Ectodermal cell (in vitro differentiated cells): ENCODE measurements around the gene SLC30A1.
"Not testable (repeated sequence)": the region's sequence is repeated elsewhere in the genome, so short reads cannot be mapped to it uniquely, and the experiment has no call there.

Experiments used
- H3K27ac ChIP-seq: 2 replicates; pipeline ENCODE4 v1.7.0; 2013; ENCODE audit warnings: mild to moderate bottlenecking, low read depth, low read length; ENCODE audit not compliant: insufficient read depth, poor library complexity, severe bottlenecking
- H3K27me3 ChIP-seq: 2 replicates; pipeline ENCODE4 v1.7.0; 2013; ENCODE audit warnings: mild to moderate bottlenecking, low read length; ENCODE audit not compliant: insufficient read depth, control insufficient read depth, poor library complexity, severe bottlenecking
- H3K36me3 ChIP-seq: one replicate; pipeline ENCODE4 v1.7.0; 2013; ENCODE audit warnings: low read length; ENCODE audit not compliant: control insufficient read depth, insufficient read depth
- H3K4me1 ChIP-seq: one replicate; pipeline ENCODE4 v1.7.0; 2013; ENCODE audit warnings: low read length; ENCODE audit not compliant: control insufficient read depth, insufficient read depth
- H3K4me3 ChIP-seq: 2 replicates; pipeline ENCODE4 v1.7.0; 2013; ENCODE audit warnings: low read depth, low read length, control low read depth; ENCODE audit not compliant: insufficient read depth
- H3K9me3 ChIP-seq: 2 replicates; pipeline ENCODE4 v1.7.0; 2013; ENCODE audit warnings: mild to moderate bottlenecking, low read length, moderate library complexity; ENCODE audit not compliant: control insufficient read depth
- WGBS, 2 experiments: methylation state at CpG; one replicate each; pipeline ENCODE4 v1.1.7; 2013; ENCODE audit warnings: missing lambda C conversion rate in 2 of 2; 5-methylcytosine and 5-hydroxymethylcytosine counted together

Gene SLC30A1

GRCh38 chr1:211547710-211548109 lies 31.3 kb downstream of the SLC30A1 start:
- Histone ChIP-seq H3K27me3 (no peaks in the 10 kb centered on the region), H3K9me3 (no peaks in the 10 kb centered on the region), H3K4me3 (no peak overlapping the region), H3K4me1 (no peaks in the 10 kb centered on the region), H3K36me3 (no peaks in the 10 kb centered on the region), H3K27ac (no peak overlapping the region)
- WGBS, 2 experiments, result 73 to 75% methylated on average over 6 of the region's 6 CpGs

- Histone ChIP-seq H3K4me3 (no peak overlapping the region), H3K27me3 (no peaks in the 10 kb centered on the region), H3K36me3 (no peaks in the 10 kb centered on the region), H3K27ac (no peak overlapping the region), H3K4me1 (no peaks in the 10 kb centered on the region), H3K9me3 (no peaks in the 10 kb centered on the region)
- 91 to 92% methylated on average over 7 of the region's 7 CpGs for WGBS, 2 experiments
These were observed 32.4 kb downstream of the SLC30A1 start for GRCh38 chr1:211546543-211546942.

GRCh38 chr1:211543025-211543424 lies 35.9 kb downstream of the SLC30A1 start:
- Histone ChIP-seq H3K4me1 (no peaks in the 10 kb centered on the region), H3K9me3 (no peaks in the 10 kb centered on the region), H3K36me3 (no peaks in the 10 kb centered on the region), H3K4me3 (no peak overlapping the region), H3K27me3 (no peaks in the 10 kb centered on the region), H3K27ac (no peak overlapping the region)
- 95 to 96% methylated on average over 4 of the region's 4 CpGs for WGBS, 2 experiments

- H3K27me3 ChIP-seq, result no peaks in the 10 kb centered on the region
- no peak overlapping the region for H3K27ac ChIP-seq
- no peaks in the 10 kb centered on the region for H3K9me3 ChIP-seq
- no peaks in the 10 kb centered on the region for H3K4me1 ChIP-seq
- no peak overlapping the region for H3K4me3 ChIP-seq
- H3K36me3 ChIP-seq, result no peaks in the 10 kb centered on the region
- whole genome bisulfite sequencing, 2 experiments, result 83 to 94% methylated on average over 6 to 7 of the region's 7 CpGs
These were observed 37.1 kb downstream of the SLC30A1 start for GRCh38 chr1:211541720-211542477.

- H3K4me1 ChIP-seq, result no peaks in the 10 kb centered on the region
- no peaks in the 10 kb centered on the region for H3K27me3 ChIP-seq
- 89 to 96% methylated on average over 2 of the region's 2 CpGs for WGBS, 2 experiments
- no peaks in the 10 kb centered on the region for H3K9me3 ChIP-seq
- no peaks in the 10 kb centered on the region for H3K36me3 ChIP-seq
- no peak overlapping the region for H3K4me3 ChIP-seq
- H3K27ac ChIP-seq, result no peak overlapping the region
These were observed 37.7 kb downstream of the SLC30A1 start for GRCh38 chr1:211541278-211541677.

GRCh38 chr1:211540824-211541223 lies 38.1 kb downstream of the SLC30A1 start:
- H3K4me1 ChIP-seq, H3K27me3 ChIP-seq, H3K36me3 ChIP-seq, H3K9me3 ChIP-seq, H3K4me3 ChIP-seq, H3K27ac ChIP-seq: not testable (repeated sequence)
- 73 to 87% methylated on average over 1 of the region's 1 CpG for WGBS, 2 experiments

GRCh38 chr1:211538287-211538686 lies 40.7 kb downstream of the SLC30A1 start:
- H3K27me3 ChIP-seq, result no peaks in the 10 kb centered on the region
- WGBS, 2 experiments, result 82 to 86% methylated on average over 8 of the region's 8 CpGs
- no peak overlapping the region for H3K4me3 ChIP-seq
- H3K9me3 ChIP-seq, result no peaks in the 10 kb centered on the region
- H3K4me1 ChIP-seq, result no peaks in the 10 kb centered on the region
- no peaks in the 10 kb centered on the region for H3K36me3 ChIP-seq
- H3K27ac ChIP-seq, result no peak overlapping the region

- 87 to 93% methylated on average over 4 of the region's 4 CpGs for WGBS, 2 experiments
- H3K36me3 ChIP-seq, result no peaks in the 10 kb centered on the region
- H3K9me3 ChIP-seq, result no peaks in the 10 kb centered on the region
These were observed 41.7 kb downstream of the SLC30A1 start for GRCh38 chr1:211537253-211537652.

GRCh38 chr1:211536606-211537005 lies 42.4 kb downstream of the SLC30A1 start:
- no peak overlapping the region for H3K27ac ChIP-seq
- 85 to 89% methylated on average over 8 of the region's 8 CpGs for WGBS, 2 experiments
- no peaks in the 10 kb centered on the region for H3K36me3 ChIP-seq
- no peaks in the 10 kb centered on the region for H3K27me3 ChIP-seq
- H3K4me3 ChIP-seq, result no peak overlapping the region
- H3K4me1 ChIP-seq, result no peaks in the 10 kb centered on the region
- H3K9me3 ChIP-seq, result no peaks in the 10 kb centered on the region

More at GRCh38 chr1:211537253-211537652, 41.7 kb downstream of the SLC30A1 start:
- Histone ChIP-seq H3K27ac (no peak overlapping the region), H3K27me3 (no peaks in the 10 kb centered on the region), H3K4me1 (no peaks in the 10 kb centered on the region), H3K4me3 (no peak overlapping the region)

GRCh38 chr1:211535346-211535745 lies 43.6 kb downstream of the SLC30A1 start:
- Histone ChIP-seq H3K36me3 (no peaks in the 10 kb centered on the region), H3K27me3 (no peaks in the 10 kb centered on the region), H3K27ac (no peak overlapping the region), H3K9me3 (no peaks in the 10 kb centered on the region), H3K4me1 (no peaks in the 10 kb centered on the region), H3K4me3 (no peak overlapping the region)
- whole genome bisulfite sequencing, 2 experiments, result 94 to 97% methylated on average over 2 of the region's 2 CpGs
